ENCODE data around the gene IFIT1B.

- no peak for TF ChIP-seq CTCF (conservative IDR thresholded peaks at IDR 0.05; ENCODE audit: low read depth, low read length)
- no peak for TF ChIP-seq EZH2 (IDR thresholded peaks at IDR 0.05; ENCODE audit: borderline replicate concordance, low read depth, low read length, poor library complexity, severe bottlenecking)
Observed at GRCh38 chr10:89427629-89428028, 49.8 kb downstream of the IFIT1B start.

All from A673 (cell line).